IPS-18a (cell line): ENCODE results near the gene SEC14L3.
"Not testable (repeated sequence)": the region's sequence is repeated elsewhere in the genome, so short reads cannot be mapped to it uniquely, and the experiment has no call there.

Experiments
- H3K27ac ChIP-seq: one replicate; pipeline ENCODE4 v1.5.1; 2013; ENCODE audit warnings: low read length
- H3K27me3 ChIP-seq: one replicate; pipeline ENCODE4 v1.6.1; 2013; ENCODE audit warnings: mild to moderate bottlenecking, low read length; ENCODE audit not compliant: control insufficient read depth, insufficient read depth
- H3K36me3 ChIP-seq: one replicate; pipeline ENCODE4 v1.6.1; 2013; ENCODE audit warnings: low read depth, low read length; ENCODE audit not compliant: control insufficient read depth
- H3K4me1 ChIP-seq: one replicate; pipeline ENCODE4 v1.6.1; 2013; ENCODE audit warnings: low read depth, low read length; ENCODE audit not compliant: control insufficient read depth
- H3K4me3 ChIP-seq: one replicate; pipeline ENCODE4 v1.5.1; 2013; ENCODE audit warnings: low read length
- H3K9ac ChIP-seq: one replicate; pipeline ENCODE4 v1.6.1; 2013; ENCODE audit warnings: mild to moderate bottlenecking, low read length, moderate library complexity
- H3K9me3 ChIP-seq: one replicate; pipeline ENCODE4 v1.6.1; 2013; ENCODE audit warnings: low read depth, low read length; ENCODE audit not compliant: control insufficient read depth

Gene SEC14L3

GRCh38 chr22:30459181-30460052 lies 12.4 kb downstream of the SEC14L3 start:
- Histone ChIP-seq H3K4me3 (no peak overlapping the region), H3K4me1 (no peaks in the 10 kb centered on the region), H3K9me3 (no peaks in the 10 kb centered on the region), H3K9ac (no peak overlapping the region), H3K36me3 (no peaks in the 10 kb centered on the region), H3K27me3 (no peaks in the 10 kb centered on the region), H3K27ac (no peak overlapping the region)

GRCh38 chr22:30457981-30458380 lies 13.8 kb downstream of the SEC14L3 start:
- H3K27ac ChIP-seq: no peak overlapping the region
- no peaks in the 10 kb centered on the region for H3K36me3 ChIP-seq
- H3K4me3 ChIP-seq: no peak overlapping the region
- no peaks in the 10 kb centered on the region for H3K9me3 ChIP-seq
- no peak overlapping the region for H3K9ac ChIP-seq
- H3K27me3 ChIP-seq: no peaks in the 10 kb centered on the region
- H3K4me1 ChIP-seq: no peaks in the 10 kb centered on the region

- Histone ChIP-seq H3K9me3 (no peaks in the 10 kb centered on the region), H3K27ac (no peak overlapping the region), H3K27me3 (no peaks in the 10 kb centered on the region), H3K9ac (no peak overlapping the region), H3K36me3 (no peaks in the 10 kb centered on the region), H3K4me3 (no peak overlapping the region), H3K4me1 (no peaks in the 10 kb centered on the region)
These were observed 16.6 kb downstream of the SEC14L3 start for GRCh38 chr22:30455075-30455840.

- no peaks in the 10 kb centered on the region for H3K36me3 ChIP-seq
- no peak overlapping the region for H3K4me3 ChIP-seq
- H3K27me3 ChIP-seq: no peaks in the 10 kb centered on the region
- H3K4me1 ChIP-seq: no peaks in the 10 kb centered on the region
- H3K9ac ChIP-seq: no peak overlapping the region
- no peak overlapping the region for H3K27ac ChIP-seq
- no peaks in the 10 kb centered on the region for H3K9me3 ChIP-seq
These were observed 17.9 kb downstream of the SEC14L3 start for GRCh38 chr22:30453731-30454510.

- Histone ChIP-seq H3K36me3 (no peaks in the 10 kb centered on the region), H3K27ac (no peak overlapping the region), H3K4me3 (no peak overlapping the region), H3K4me1 (no peaks in the 10 kb centered on the region), H3K9me3 (no peaks in the 10 kb centered on the region), H3K9ac (no peak overlapping the region), H3K27me3 (no peaks in the 10 kb centered on the region)
These were observed 19.0 kb downstream of the SEC14L3 start for GRCh38 chr22:30452861-30453260.

GRCh38 chr22:30451488-30451887 lies 20.3 kb downstream of the SEC14L3 start:
- H3K9me3 ChIP-seq, H3K36me3 ChIP-seq, H3K9ac ChIP-seq, H3K27me3 ChIP-seq, H3K4me3 ChIP-seq, H3K4me1 ChIP-seq, H3K27ac ChIP-seq: not testable (repeated sequence)

GRCh38 chr22:30447656-30448055 lies 24.2 kb downstream of the SEC14L3 start:
- no peaks in the 10 kb centered on the region for H3K9me3 ChIP-seq
- H3K9ac ChIP-seq: no peak overlapping the region
- no peak overlapping the region for H3K4me3 ChIP-seq

GRCh38 chr22:30445438-30446145 lies 26.2 kb downstream of the SEC14L3 start:
- H3K4me1 ChIP-seq: peaks cover 5% of the 10 kb centered on the region
- no peak overlapping the region for H3K27ac ChIP-seq
- H3K9me3 ChIP-seq: no peaks in the 10 kb centered on the region
- H3K27me3 ChIP-seq: no peaks in the 10 kb centered on the region
- H3K9ac ChIP-seq: no peak overlapping the region
- no peaks in the 10 kb centered on the region for H3K36me3 ChIP-seq
- H3K4me3 ChIP-seq: no peak overlapping the region

More at GRCh38 chr22:30447656-30448055, 24.2 kb downstream of the SEC14L3 start:
- peaks cover 5% of the 10 kb centered on the region for H3K4me1 ChIP-seq
- no peaks in the 10 kb centered on the region for H3K27me3 ChIP-seq
- no peak overlapping the region for H3K27ac ChIP-seq
- no peaks in the 10 kb centered on the region for H3K36me3 ChIP-seq

GRCh38 chr22:30444632-30445437 lies 27.0 kb downstream of the SEC14L3 start:
- no peaks in the 10 kb centered on the region for H3K27me3 ChIP-seq
- H3K4me3 ChIP-seq: peak overlapping the region; percentile 26
- H3K9me3 ChIP-seq: no peaks in the 10 kb centered on the region
- no peak overlapping the region for H3K9ac ChIP-seq
- no peaks in the 10 kb centered on the region for H3K36me3 ChIP-seq
- no peak overlapping the region for H3K27ac ChIP-seq
- H3K4me1 ChIP-seq: peaks cover 5% of the 10 kb centered on the region

- Histone ChIP-seq H3K9me3 (no peaks in the 10 kb centered on the region), H3K27me3 (no peaks in the 10 kb centered on the region), H3K36me3 (no peaks in the 10 kb centered on the region), H3K4me1 (peaks cover 5% of the 10 kb centered on the region), H3K9ac (no peak overlapping the region), H3K27ac (no peak overlapping the region), H3K4me3 (no peak overlapping the region)
These were observed 30.7 kb downstream of the SEC14L3 start for GRCh38 chr22:30441088-30441487.
